ENCODE data around the gene EHBP1. TPM values are rescaled to one million over a fixed set of nuclear protein-coding genes. Genes with fewer than 3 reads are reported as not detected.

The EHBP1 gene
- total and polyA plus RNA-seq, 2 donors (not counting 3 experiments of a cell fraction or from before 2014, with no cell fraction given) = 8.4 to 34.8 TPM

DNA sequence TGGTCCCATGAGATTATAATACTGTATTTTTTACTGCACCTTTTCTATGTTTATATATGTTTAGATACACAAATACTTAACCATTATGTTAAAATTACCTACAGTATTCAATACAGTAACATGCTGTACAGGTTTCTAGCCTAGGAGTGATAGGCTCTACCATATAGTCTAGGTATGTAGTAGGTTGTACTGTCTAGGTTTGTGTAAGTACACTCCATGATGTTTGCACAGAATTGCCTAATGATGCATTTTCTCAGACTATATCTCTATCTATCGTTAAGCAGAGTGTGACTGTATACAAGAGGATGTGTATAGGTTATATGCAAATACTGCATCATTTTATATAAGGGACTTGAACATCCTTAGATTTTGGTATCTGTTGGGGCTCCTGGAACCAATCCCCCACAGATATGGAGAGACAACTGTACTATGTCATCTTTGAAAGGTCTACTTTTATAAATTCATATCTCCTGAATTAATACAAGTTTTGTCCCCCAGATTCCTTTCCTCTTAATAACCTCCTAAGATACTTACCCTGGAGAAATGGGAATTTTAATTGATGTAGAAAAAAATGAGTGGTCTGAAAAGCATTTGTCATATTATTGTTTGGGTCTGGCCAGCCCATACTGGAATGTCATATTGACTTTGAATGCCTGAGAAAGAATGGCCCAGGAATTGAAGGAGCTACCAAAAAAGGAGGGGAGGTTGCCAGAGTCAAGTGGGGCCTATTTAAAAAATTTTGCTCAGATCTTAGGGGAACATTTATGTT is 36.6 kb downstream of the EHBP1 start:
- FAIRE-seq (no peak), DNase-seq (ENCODE audit: low read depth, low spot score) (no peak)
- dilution Hi-C loops (cut with MboI; ENCODE audit: extremely low pct_ligation_motif_present, low sequenced_read_pairs) = no loop called here
- Histone ChIP-seq H3K4me1 (ENCODE audit: control insufficient read depth, extremely low read depth, insufficient read depth, low read length) (peaks cover 3% of the 10 kb centered on the region), H3K79me2 (ENCODE audit: control insufficient read depth, insufficient read depth, low read length) (peaks cover 16% of the 10 kb centered on the region), H4K20me1 (replicated peaks; ENCODE audit: control insufficient read depth, extremely low read depth, insufficient read depth, low read length) (no peaks in the 10 kb centered on the region), H3K27ac (ENCODE audit: insufficient read depth, low read depth, low read length) (no peak overlapping the region), H3K4me3 (replicated peaks in 1 of 3; ENCODE audit: insufficient read depth in 1 of 3, low read depth in 1 of 3, low read length in 3 of 3) (no peak overlapping the region), H3K9me3 (replicated peaks; ENCODE audit: control insufficient read depth, insufficient read depth, low read length) (no peaks in the 10 kb centered on the region), H3K9me1 (replicated peaks; ENCODE audit: control insufficient read depth, extremely low read depth, insufficient read depth, low read length) (no peaks in the 10 kb centered on the region), H3K36me3 (ENCODE audit: control insufficient read depth in 2 of 2, extremely low read depth in 1 of 2, insufficient read depth in 2 of 2, low read length in 2 of 2) (no peaks in the 10 kb centered on the region), H2AFZ (ENCODE audit: low read depth, low read length) (no peak overlapping the region), H3K9ac (replicated peaks; ENCODE audit: extremely low read depth, insufficient read depth, low read length) (no peak overlapping the region), H3K4me2 (ENCODE audit: insufficient read depth, low read length) (no peak overlapping the region), H3K27me3 (ENCODE audit: control insufficient read depth in 2 of 2, insufficient read depth in 2 of 2, low read length in 2 of 2) (no peaks in the 10 kb centered on the region)
- TF ChIP-seq MYC (IDR thresholded peaks at IDR 0.05; ENCODE audit: low read depth, low read length) (no peak), FOS (IDR thresholded peaks at IDR 0.05; ENCODE audit: borderline replicate concordance, insufficient read depth, low read length) (no peak), JUN (IDR thresholded peaks at IDR 0.05; ENCODE audit: borderline replicate concordance, insufficient read depth, insufficient read length, low read depth) (no peak), EZH2 (IDR thresholded peaks at IDR 0.05; ENCODE audit: borderline replicate concordance, low read depth, low read length, severe bottlenecking) (no peak), GATA2 (IDR thresholded peaks at IDR 0.05; ENCODE audit: insufficient read depth, insufficient read length, low read depth, low read length) (no peak), POLR2AphosphoS5 (IDR thresholded peaks at IDR 0.05; ENCODE audit: insufficient read depth, low read depth, low read length) (no peak), POLR2A (IDR thresholded peaks at IDR 0.05; ENCODE audit: low read depth, low read length) (no peak)
- TF ChIP-seq, protein P1, sequence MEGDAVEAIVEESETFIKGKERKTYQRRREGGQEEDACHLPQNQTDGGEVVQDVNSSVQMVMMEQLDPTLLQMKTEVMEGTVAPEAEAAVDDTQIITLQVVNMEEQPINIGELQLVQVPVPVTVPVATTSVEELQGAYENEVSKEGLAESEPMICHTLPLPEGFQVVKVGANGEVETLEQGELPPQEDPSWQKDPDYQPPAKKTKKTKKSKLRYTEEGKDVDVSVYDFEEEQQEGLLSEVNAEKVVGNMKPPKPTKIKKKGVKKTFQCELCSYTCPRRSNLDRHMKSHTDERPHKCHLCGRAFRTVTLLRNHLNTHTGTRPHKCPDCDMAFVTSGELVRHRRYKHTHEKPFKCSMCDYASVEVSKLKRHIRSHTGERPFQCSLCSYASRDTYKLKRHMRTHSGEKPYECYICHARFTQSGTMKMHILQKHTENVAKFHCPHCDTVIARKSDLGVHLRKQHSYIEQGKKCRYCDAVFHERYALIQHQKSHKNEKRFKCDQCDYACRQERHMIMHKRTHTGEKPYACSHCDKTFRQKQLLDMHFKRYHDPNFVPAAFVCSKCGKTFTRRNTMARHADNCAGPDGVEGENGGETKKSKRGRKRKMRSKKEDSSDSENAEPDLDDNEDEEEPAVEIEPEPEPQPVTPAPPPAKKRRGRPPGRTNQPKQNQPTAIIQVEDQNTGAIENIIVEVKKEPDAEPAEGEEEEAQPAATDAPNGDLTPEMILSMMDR (IDR thresholded peaks at IDR 0.05; ENCODE audit: extremely low read depth in 1 of 2, insufficient read depth in 1 of 2, low read depth in 1 of 2, low read length in 2 of 2) = no peak
- TF ChIP-seq, protein P2, sequence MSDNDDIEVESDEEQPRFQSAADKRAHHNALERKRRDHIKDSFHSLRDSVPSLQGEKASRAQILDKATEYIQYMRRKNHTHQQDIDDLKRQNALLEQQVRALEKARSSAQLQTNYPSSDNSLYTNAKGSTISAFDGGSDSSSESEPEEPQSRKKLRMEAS (IDR thresholded peaks at IDR 0.05; ENCODE audit: insufficient read depth, insufficient read length) = no peak
- ChIA-PET POLR2A (no interaction called here), CTCF (no interaction called here)
- BruUV-seq (replicated peaks) = no TSS peak
- intact Hi-C loops (cut with micrococcal nuclease) = no loop called here
